ENCODE data around the gene MIF.

DNA sequence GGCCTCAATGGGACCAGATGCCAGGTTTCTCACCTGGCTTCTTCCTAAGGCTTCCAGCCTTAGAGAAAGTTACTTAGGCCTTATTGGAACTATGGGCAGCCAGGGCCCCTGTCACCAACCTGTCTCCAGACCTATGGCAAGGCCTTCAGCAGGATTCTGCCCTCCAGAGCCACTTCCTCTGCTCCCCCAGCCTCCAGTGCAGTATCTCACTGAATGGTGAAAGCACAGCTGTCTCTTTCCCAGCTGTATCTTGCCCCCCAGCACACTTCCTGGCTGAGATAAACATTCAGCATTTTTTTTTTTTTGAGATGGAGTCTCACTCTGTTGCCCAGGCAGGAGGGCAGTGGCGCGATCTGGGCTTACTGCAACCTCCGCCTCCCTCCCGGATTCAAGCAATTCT lies 35.0 kb upstream of the MIF start:
- TF ChIP-seq, protein P1, sequence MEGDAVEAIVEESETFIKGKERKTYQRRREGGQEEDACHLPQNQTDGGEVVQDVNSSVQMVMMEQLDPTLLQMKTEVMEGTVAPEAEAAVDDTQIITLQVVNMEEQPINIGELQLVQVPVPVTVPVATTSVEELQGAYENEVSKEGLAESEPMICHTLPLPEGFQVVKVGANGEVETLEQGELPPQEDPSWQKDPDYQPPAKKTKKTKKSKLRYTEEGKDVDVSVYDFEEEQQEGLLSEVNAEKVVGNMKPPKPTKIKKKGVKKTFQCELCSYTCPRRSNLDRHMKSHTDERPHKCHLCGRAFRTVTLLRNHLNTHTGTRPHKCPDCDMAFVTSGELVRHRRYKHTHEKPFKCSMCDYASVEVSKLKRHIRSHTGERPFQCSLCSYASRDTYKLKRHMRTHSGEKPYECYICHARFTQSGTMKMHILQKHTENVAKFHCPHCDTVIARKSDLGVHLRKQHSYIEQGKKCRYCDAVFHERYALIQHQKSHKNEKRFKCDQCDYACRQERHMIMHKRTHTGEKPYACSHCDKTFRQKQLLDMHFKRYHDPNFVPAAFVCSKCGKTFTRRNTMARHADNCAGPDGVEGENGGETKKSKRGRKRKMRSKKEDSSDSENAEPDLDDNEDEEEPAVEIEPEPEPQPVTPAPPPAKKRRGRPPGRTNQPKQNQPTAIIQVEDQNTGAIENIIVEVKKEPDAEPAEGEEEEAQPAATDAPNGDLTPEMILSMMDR (IDR thresholded peaks at IDR 0.05; ENCODE audit: extremely low read depth in 1 of 2, insufficient read depth in 1 of 2, low read depth in 1 of 2, low read length in 2 of 2), result no peak
- TF ChIP-seq FOS (IDR thresholded peaks at IDR 0.05; ENCODE audit: borderline replicate concordance, insufficient read depth, low read length) (no peak), POLR2A (IDR thresholded peaks at IDR 0.05; ENCODE audit: low read depth, low read length) (no peak), JUN (IDR thresholded peaks at IDR 0.05; ENCODE audit: borderline replicate concordance, insufficient read depth, insufficient read length, low read depth) (no peak), POLR2AphosphoS5 (IDR thresholded peaks at IDR 0.05; ENCODE audit: insufficient read depth, low read depth, low read length) (no peak), EZH2 (IDR thresholded peaks at IDR 0.05; ENCODE audit: borderline replicate concordance, low read depth, low read length, severe bottlenecking) (no peak), MYC (IDR thresholded peaks at IDR 0.05; ENCODE audit: low read depth, low read length) (no peak), GATA2 (IDR thresholded peaks at IDR 0.05; ENCODE audit: insufficient read depth, insufficient read length, low read depth, low read length) (no peak)
- TF ChIP-seq, protein P2, sequence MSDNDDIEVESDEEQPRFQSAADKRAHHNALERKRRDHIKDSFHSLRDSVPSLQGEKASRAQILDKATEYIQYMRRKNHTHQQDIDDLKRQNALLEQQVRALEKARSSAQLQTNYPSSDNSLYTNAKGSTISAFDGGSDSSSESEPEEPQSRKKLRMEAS (IDR thresholded peaks at IDR 0.05; ENCODE audit: insufficient read depth, insufficient read length), result no peak
